NOMO-1 treated with DMSO at 0.1 percent for 48 hours (cell line): ENCODE results near the gene CCDC181.
"Not testable (repeated sequence)": the region's sequence is repeated elsewhere in the genome, so short reads cannot be mapped to it uniquely, and the experiment has no call there.

Experiments
- DNase-seq: peaks from one replicate; lab custom pipeline; 2025; ENCODE audit not compliant: unreplicated experiment; lab: John Stamatoyannopoulos, UW

The CCDC181 gene

DNA sequence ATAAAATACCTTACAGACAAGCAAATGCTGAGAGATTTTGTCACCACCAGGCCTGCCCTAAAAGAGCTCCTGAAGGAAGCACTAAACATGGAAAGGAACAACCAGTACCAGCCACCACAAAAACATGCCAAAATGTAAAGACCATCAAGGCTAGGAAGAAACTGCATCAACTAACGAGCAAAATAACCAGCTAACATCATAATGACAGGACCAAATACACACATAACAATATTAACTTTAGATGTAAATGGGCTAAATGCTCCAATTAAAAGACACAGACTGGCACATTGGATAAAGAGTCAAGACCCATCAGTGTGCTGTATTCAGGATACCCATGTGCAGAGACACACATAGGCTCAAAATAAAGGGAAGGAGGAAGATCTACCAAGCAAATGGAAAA, 24.7 kb downstream of the CCDC181 start:
- DNase-seq: not testable (repeated sequence)

DNA sequence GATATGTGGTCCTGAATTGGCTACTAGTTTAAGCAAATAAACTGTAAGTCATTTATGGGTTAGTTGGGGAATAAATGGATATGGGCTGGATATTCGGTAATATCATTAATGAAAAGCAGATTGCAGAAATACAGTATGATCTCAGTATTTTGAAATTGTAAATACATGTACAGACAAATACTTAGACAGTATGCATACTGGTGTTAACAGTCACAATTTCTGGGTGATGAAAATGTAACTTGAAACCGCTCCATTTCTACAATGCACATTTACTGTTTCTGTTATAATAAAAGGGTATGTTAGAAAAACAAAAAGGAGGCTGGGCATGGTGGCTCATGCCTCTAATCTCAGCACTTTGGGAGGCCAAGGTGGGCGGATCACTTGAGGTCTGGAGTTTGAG, 31.3 kb downstream of the CCDC181 start:
- DNase-seq: no peak

DNA sequence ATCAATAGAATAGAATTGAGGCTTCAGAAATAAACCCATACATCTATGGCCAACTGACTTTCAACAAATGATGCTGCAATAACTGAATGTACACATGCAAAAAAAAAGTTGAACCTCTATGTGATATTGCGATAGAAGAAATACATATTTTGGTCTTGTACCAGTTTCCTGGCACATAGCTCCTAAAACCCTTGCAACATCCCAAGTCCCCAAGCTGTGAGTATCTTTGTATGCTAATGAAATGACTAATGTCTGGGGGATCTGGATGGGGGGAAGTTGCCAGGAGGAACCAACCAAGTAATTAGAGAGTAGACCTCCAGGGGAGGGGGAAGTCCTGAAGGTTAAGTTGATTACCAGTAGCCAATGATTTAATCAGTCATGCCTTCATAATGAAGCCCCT, 34.9 kb downstream of the CCDC181 start:
- peak; percentile 49 for DNase-seq

DNA sequence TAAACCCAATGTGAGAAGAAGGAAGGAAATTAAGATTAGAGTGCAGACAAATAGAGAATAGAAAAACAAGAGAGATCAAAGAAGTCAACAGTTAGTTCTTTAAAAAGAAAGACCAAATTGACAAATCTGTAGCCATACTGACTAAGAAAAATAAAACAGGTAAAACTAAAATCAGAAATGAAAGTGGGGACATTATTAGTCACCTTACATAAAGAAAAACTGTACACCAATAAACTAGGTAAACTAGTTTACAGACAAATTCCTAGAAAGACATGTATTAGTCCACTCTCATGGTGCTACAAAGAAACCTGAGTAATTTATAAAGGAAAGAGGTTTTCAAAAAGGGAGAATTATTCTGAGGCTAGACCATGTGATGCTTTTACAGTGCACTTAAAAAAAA, 37.0 kb downstream of the CCDC181 start:
- DNase-seq: no peak

DNA sequence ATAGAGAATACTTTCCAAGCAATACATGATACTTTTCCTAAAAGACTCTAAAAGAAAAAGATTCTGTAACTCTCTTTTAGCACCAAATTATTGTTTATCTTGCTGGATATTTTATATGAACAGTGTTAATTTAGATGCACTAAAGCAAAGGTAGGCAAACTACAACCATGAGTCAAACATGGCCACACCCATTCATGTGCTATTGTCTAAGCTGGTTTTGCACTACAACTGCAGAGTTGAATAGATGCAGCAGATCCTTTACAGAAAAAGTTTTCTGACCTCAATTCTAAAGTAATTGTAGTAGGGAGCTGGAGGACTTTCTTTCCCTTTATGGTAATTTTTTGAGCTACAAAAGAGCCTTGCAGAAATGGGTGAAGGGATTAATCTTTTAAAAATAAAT, 39.9 kb downstream of the CCDC181 start:
- no peak for DNase-seq

DNA sequence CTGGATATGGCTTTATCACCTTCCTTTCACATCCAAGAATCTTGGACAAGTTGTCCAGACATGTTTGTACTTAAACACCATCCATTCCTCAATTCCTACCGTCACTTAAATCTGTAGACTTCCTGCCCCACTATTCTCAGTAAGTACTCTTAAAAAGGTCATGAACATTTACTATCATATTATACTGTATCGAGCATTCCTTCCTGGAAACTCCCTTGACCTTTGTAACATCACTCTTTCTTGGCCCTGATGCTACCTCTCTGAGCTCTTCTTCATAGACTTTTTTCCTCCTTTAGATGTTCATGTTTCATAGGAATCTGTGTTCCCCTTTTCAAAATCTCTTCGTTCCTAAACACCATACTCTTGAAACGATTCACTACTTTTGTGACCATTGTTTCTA, 43.8 kb downstream of the CCDC181 start:
- no peak for DNase-seq

DNA sequence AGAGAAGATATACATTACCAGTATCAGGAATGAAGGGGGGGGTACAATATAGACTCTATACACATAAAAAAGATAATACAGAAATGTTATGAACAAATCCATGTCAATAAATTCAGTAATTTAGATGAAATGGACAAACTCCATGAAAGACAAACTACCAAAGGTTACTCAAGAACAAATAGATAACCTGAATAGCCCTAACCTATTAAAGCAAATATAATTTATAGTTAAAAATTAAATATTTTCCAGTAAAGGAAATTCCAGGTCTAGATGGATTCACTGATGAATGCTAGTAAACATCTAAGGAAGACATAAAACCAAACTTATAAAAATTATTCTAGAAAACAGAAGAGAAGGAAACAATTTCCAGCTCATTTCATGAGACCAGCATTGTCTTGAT, 46.1 kb downstream of the CCDC181 start:
- no peak for DNase-seq

DNA sequence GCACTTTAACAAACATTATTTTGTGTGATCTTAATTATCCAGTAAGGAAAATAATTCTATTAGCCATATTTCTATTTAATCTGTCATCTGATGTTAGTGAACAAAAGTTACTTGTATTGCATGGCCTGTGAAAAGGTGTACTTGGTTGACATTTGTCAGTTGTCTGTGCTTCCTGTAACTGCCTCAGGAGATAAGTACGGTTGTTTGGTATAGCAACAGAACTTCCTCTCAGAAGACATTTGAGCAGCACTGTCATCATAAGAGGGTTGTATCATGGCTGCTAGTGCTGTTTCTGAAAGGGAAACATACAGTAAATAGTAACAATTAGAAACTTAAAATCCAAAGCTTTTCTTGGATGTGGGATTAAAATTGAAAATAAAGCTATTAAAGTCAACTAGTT, 55.9 kb downstream of the CCDC181 start:
- peak; percentile 36 for DNase-seq

DNA sequence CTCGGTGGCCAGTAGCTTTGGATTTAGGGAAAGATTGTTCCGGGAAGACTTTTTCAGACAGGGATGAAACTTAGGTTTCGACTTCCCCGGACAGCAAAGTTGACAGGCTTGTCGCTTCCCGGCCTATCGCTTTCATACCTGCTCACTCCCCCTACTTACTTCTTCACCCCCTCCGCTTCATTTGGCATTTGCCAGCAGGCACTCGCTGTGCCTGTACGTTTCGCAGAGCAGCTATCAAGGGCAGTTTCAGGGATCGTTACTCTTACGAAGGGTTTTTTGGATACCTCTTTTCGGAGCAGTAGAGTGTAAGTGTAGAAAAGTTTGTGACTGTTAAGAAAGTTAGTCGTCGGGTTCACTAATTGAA, 58.9 kb downstream of the CCDC181 start:
- DNase-seq: peak; percentile 23

DNA sequence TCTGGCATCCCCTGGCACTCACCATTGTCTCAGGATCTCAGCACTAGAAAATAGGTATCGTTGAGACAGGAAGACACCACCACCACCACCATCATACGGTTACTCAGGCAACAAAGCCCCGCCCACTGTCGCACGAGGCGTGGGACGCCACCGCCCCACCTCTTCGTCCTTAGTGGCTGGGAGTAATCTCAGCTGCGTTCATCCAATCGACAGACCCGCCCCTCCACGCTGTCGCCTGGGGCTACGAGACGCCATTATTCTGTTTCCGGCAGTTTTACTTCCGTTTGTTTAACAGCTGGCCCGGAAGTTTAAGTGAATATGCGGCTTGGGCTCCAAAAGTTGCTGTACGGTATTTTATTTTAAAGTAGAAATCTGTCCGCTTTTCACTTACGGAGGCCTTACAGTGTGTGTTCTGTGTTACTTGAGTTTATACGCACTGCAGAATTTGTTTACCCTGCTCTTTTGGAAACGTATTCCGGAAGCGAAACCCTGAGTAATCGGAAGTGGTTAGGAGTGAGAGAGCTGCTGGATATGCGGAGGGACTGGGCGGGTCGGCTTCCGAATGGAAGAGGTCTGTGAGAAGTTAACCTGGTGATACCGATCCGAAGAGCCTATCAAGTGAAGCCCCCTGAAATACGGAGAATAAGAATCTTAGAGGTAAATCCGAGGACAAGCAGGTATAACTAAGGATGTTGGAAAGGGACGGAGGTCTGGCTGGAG, 59.4 kb downstream of the CCDC181 start, which contains the start of the genes BLZF1 and NME7:
Gene BLZF1, plus strand, starts transcription at position 510 of the 720 bp plus-strand sequence. CDS start 1,328 bp downstream, outside the sequence.
Gene NME7, minus strand, starts transcription at position 112 of the 720 bp plus-strand sequence. Its CDS starts 87 bp downstream, at position 25.
- DNase-seq: peak; percentile 97

DNA sequence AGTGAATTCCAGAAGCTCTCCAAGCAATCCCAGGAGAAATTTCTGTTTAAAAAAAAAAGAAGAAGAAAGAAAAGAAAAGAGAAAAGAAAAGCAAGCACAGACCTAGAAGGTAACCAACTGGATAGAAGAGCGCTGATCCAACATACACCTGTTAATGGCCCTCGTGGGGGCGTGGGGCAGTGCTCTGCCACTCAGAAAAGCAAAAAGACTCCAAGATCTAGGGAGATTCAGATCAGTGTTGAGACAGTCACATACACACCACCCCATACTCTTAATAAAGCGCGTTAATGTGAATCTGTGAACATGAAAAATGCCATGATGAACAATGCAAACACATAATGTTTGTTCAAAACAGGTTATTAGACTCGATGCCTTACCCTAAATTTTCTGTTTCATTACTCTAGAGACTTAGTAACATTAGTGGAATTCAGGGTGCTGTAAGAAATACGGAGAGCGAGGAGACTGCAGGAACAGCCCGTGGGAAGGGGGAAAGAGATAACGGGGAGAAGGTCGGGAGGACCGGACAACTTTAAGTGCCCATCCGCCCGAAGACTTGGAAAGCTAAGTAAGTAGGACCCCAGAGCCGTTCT, 60.1 kb downstream of the CCDC181 start:
- no peak for DNase-seq

DNA sequence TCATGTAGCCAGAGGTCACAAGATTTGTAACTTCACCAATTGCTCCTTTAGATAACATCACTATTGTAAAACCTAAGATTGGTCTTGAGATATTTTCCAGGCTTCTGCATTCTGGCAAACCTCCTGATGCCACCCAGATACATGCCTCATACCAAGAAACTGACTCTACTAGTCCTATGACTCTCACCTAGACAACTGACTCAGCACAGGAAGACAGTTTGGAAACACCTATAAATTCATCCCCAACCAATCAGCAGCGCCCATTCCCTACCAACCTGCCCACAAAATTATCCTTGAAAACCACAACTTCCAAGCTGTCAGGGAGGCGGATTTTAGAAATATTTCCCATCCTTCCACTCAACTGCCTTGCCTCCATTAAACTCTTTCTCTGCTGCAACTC, 62.3 kb downstream of the CCDC181 start:
- no peak for DNase-seq

DNA sequence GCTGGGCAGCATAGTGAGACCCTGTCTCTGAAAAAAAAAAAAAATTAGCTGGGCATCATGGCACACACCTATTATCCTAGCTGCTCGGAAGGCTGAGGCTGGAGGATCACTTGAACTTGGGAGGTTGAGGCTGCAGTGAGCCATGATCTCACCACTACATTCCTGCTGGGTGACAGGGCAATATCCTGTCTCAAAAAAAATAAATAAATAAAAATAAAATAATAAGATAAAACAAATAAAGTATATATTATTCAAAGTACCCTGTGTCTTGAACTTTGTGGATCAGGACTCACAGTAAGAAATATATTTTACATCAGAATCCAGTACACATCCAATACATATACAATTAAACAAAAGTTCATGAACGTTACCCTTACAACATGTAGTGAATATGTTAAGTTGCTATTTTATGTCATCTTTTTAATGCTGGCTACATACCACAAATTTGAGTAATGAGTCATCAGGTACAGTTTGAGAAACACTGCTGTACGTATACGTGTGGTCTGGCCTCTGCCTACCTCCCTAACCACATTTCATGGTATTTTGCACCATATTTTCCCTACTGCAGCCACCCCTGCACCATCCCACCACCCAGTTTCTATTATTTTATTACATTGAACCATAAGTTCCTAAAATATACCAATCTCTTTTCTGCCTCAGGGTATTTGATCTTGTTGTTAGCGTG, 64.1 kb downstream of the CCDC181 start:
- DNase-seq: peak; percentile 4

DNA sequence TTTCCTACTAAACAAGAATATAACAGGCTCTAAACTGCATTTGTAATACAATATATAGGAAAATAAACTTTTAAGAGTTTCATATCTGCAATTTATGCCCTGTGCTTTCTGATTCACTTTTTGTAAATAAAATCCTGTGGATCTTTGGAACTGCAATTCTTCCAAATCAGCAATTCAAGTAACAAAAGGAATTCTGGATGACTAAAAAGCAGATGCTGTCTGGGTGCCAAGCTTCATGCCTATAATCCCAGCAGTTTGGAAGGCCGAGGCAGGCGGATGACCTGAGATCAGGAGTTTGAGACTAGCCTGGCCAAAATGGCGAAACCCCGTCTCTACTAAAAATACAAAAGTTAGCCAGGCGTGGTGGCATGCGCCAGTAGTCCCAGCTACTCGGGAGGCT, 66.0 kb downstream of the CCDC181 start:
- no peak for DNase-seq

DNA sequence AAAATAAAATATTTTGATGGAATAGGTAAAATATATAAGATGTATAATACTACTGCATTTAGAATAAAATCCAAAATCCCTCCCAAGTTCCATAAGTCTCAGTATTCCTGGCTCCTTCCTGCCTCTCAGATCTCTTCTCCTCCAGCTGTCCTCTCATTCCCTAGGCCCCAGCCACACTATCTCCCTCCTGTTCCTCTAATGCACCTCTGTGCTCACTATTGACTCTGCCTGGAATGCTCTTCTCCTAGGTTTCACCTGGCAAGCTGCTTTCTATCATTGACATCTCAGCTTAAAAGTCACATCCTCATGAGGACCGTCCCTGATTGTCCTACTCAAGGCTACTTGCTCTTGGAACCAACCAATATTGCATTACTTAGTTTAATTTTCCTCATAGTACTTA, 66.9 kb downstream of the CCDC181 start:
- no peak for DNase-seq

DNA sequence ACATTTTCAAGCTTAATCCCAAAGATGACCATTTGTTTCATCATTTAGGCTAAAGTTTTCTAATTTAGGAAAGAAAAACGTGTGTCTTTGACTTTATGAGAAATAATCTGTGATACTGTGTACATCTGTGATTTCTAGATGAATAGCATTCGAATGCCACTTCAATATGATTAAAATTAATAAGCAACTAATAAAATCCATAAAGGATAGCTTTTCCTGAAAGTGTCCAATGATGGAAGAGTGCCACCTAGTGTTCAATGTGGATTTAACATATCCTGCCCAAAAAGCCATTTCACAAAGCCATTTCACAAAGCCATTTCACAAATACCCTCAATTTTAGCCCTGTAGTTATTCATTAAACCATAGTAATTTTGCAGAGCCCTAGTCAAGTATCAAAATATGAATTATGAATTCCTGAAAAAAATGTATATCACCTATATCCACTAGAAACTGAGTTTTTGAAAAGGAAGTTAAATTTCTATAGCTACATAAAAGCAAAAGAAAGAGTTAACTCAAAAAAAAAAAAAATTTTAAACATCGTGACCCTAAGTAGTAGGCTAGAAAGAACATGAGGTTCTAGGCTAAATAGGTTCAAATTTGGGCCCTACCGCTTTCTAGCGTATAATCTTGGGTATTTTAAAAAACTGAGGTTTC, 78.8 kb downstream of the CCDC181 start:
- DNase-seq: peak; percentile 12

DNA sequence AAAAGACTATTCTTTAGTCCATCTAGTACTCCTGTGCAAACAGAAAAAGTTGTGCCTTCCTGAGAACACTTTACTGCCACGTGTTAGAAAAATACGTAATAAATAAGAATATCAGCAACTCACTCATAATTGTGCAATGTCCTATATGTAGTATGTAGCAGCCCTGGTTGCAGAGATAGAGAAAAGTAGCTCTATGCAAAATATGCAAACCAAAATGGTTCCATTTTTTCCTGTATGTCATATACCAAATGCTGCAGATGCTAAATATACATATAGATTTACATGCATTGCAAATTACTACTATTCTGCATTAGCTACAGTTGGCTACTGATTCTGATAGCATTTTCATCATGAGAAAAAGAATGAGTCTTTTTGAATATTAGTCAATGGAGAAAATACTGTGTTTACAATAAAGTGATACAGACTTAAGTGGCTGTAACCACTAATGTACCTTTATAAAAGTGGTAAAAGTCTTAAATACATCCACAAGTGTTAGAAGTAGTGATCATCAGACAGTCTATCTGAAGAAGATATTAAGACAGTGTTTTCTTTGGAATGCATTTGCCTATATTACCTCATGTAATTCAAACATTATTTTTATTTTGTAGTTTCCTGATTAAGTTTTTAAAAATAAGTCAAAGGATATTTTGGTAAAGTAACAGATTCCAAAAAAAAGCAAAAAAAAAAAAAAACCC, 79.4 kb downstream of the CCDC181 start:
- no peak for DNase-seq

DNA sequence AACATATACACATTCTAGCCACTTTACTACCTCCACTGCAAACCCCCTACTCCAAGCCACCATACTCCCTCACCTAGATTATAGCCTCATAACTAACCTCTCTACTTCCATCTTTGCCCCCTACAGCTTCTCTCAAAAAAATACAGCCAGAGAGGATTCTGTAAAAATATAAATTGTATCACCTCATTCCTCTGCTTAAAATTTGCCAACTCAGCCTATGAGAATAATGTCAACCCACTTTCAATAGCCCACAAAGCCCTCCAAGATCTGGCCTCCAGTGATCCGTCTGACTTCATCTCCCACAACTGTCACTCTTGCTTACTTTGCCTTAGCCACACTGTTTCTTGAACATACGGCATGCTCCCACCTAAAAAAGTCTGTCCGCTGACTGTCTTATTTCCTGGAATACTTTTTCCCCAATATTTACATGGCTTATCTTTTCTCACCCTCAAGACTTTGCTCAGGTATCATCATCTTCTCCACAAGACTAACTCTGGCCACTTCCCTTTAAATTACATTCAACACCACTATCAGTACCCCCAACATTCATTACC, 81.2 kb downstream of the CCDC181 start:
- DNase-seq: no peak

DNA sequence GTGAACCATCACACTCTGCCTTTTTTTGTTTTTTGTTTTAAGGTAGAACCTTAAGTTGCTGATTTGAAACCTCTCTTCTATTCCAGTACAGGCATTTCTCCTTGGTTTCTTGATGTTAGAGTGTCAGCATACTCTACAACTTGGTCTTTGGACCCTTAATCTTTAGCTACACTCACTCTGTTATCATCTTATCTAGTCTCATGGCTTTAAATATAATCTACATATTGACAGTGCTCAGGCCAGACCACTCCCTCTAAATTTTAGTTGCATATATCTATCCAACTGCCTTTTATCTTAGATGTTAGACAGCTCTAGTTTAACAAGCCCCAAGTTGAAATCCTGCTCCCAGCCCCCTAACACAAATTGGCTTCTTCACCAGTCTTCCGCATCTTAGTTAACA, 81.8 kb downstream of the CCDC181 start:
- no peak for DNase-seq
